Cerebellar cortex (tissue), 1 donor: ENCODE measurements around the gene TMEM145.
"Not testable (repeated sequence)": the region's sequence is repeated elsewhere in the genome, so short reads cannot be mapped to it uniquely, and the experiment has no call there.

Experiments
- DNase-seq: peaks from one replicate; pipeline ENCODE4 v3.0.0-alpha.2; 2015; ENCODE audit warnings: low spot score

The TMEM145 gene

GRCh38 chr19:42315024-42315423, 1.9 kb downstream of the TMEM145 start:
- no peak for DNase-seq

GRCh38 chr19:42316223-42317211, 3.4 kb downstream of the TMEM145 start:
- no peak for DNase-seq

- DNase-seq, result no peak
These were observed 4.4 kb downstream of the TMEM145 start for GRCh38 chr19:42317535-42317934.

GRCh38 chr19:42322305-42322704, 9.2 kb downstream of the TMEM145 start:
- DNase-seq, result no peak

GRCh38 chr19:42323473-42323851, 10.4 kb downstream of the TMEM145 start:
- no peak for DNase-seq

- DNase-seq, result no peak
These were observed 10.9 kb downstream of the TMEM145 start for GRCh38 chr19:42323852-42324654.

GRCh38 chr19:42324655-42325307, 11.7 kb downstream of the TMEM145 start:
- no peak for DNase-seq

GRCh38 chr19:42325308-42325895, 12.3 kb downstream of the TMEM145 start, which contains the start of gene MEGF8:
TSS of gene MEGF8 (plus strand) at chr19:42325635. CDS start at chr19:42326244, 609 bp downstream.
- peak; percentile 99 for DNase-seq

- DNase-seq, result no peak
These were observed 13.0 kb downstream of the TMEM145 start for GRCh38 chr19:42325896-42326771.

- no peak for DNase-seq
These were observed 13.9 kb downstream of the TMEM145 start for GRCh38 chr19:42326969-42327368.

- DNase-seq, result no peak
These were observed 14.3 kb downstream of the TMEM145 start for GRCh38 chr19:42327381-42327780.

- DNase-seq, result no peak
These were observed 15.0 kb downstream of the TMEM145 start for GRCh38 chr19:42328106-42328505.

- no peak for DNase-seq
These were observed 15.7 kb downstream of the TMEM145 start for GRCh38 chr19:42328854-42329253.

- DNase-seq, result no peak
These were observed 17.2 kb downstream of the TMEM145 start for GRCh38 chr19:42330241-42330711.

- not testable (repeated sequence) for DNase-seq
These were observed 18.2 kb downstream of the TMEM145 start for GRCh38 chr19:42331333-42331732.

- DNase-seq, result peak; percentile 72
These were observed 18.9 kb downstream of the TMEM145 start for GRCh38 chr19:42332059-42332458.

- no peak for DNase-seq
These were observed 19.9 kb downstream of the TMEM145 start for GRCh38 chr19:42333018-42333417.

GRCh38 chr19:42333975-42334696, 21.0 kb downstream of the TMEM145 start:
- DNase-seq, result no peak

- DNase-seq, result peak; percentile 70
These were observed 21.7 kb downstream of the TMEM145 start for GRCh38 chr19:42334697-42335373.
